HG02763 (cell line): ENCODE results near the gene STXBP6.
A peak's percentile ranks its signal among the peaks of the same experiment; 100 is the strongest.

Experiments
- ATAC-seq: cut with Tn5 transposase; IDR thresholded peaks from one replicate; pipeline ENCODE4 v1.9.1; 2021; ENCODE audit warnings: mild to moderate bottlenecking, moderate library complexity; ENCODE audit not compliant: unreplicated experiment

The STXBP6 gene

DNA sequence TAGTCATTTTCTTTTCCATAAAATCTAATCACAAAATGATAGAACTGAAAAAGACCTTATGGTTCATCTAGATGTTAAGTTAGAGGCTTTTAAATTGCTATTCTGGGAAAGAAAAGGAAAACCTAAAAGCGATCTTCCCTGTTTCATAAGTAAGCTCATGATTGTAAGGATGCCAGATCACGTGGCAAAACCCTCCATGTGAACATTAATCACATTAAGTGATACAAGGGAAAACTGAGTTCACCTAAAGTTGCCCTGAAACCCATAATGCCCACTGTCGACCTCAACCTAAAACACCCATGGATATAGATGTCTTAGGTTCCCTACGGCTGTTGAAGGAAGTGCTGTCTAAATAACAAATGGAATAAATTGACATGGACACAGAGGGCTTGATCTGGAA is 3.0 kb upstream of the STXBP6 start:
- ATAC-seq = no peak

DNA sequence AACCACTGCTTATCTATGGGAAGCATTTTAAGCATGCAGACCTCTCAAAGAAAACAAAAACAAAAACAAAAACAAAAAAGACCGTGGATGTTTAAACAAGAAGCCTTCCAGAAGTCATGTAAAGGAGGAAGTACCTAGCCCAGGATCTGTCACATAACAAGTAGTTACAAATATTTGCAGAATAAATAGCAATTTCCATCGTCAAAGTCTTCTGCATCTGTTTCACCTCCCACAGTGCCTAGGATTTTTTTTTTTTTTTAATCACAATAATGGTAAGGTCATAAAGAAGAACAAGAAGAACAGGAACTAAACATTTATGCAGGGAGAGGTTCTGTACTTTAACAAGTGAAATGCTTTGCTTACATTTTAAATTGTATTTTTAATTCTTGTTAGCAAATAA is 2.4 kb upstream of the STXBP6 start:
- ATAC-seq = no peak

GRCh38 chr14:25050269-25051150 is 563 bp upstream of the STXBP6 start:
- ATAC-seq = peak; percentile 9

DNA sequence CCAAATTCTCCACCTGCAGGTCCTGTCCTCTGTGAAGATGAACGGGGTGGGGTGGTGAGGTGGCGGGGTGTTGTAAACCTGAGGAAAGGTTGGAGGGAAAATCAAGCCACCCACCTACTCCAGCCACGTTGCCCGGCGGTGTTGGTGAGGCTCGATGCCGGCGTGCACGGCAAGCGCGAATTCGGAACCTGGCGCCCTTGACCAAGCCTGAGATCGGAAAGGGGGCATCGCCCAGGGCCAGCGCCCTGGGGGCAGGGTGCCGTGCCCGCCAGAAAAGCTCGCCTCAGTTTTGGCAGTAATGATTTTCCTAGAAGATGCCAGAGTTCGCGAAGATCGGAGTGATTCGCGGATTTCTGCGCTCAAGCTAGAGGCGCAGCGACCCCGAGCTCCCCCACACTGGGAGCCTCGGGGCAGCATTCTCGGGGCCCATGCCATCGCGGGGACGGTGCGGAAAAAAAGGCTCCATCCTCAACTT is 817 bp downstream of the STXBP6 start:
- ATAC-seq = no peak

DNA sequence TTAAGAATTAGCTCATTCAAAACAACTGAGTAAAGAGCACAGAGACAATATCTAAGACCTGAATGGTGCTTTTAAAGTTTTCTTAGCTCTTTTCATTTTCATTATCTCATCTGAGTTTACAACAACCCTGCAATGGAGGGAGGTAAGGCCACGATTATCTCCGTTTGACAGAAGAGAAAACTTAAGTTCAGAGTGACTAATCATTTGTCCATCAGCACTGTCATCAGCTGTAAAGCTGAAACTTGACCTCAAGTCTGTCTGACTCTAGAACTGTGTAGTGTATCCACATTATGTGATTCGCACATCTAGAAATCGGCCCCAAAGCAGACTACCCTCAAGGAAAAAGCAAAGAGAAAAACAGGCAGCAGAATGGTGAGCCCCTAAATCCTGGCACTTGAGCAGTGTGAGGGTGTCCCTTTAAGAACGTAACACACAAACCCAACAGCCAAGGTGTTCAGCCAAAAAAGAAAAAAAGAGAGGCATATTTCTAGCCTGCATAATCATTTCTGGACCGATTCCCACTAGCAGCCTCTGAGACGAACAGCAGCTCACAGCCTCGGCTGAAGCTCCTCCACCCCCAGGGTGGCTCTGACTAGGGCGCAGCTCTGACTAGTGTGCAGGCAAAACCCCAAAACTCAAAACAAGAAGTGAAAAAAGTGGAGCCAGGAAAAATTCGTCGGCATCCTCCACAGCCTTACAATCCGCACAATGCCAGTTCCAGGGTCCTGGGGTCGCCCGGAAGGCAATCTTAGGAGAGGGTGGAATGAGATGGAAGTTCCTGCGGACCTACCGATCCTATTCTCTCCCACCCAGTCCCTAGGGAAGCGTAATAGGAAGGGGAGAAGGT is 1.6 kb downstream of the STXBP6 start:
- ATAC-seq = no peak

DNA sequence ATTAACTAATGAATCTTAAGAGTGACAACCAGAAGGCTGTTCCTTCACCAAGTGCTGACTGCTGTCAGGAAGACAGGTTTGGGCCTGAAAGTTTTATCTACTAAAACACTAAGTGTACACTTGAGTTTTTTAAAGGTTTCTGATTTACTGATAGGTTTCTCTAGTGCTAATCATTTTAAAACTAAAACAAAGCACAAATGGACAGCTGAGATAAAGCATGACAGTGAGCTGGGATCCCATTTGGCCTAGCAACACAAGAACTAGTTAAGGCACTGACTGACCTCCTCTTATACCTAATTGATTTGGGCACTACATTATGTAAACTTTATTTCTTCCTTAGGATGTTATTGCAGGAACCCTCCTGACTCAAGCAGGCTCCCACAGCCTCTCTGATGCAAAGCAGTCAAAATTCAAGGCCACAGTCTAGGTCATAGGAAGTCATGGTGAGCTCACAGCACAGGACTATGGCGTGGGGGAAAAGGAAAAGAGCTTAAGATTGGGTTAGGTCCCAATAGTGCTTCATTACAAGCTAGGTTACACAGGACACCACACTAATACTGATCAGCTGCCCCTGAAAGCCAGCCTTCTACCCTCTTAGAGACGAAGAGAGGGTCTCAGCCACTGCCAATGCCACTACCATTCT is 3.5 kb downstream of the STXBP6 start:
- no peak for ATAC-seq

- ATAC-seq = no peak
These were observed 5.7 kb downstream of the STXBP6 start for GRCh38 chr14:25044106-25044698.

DNA sequence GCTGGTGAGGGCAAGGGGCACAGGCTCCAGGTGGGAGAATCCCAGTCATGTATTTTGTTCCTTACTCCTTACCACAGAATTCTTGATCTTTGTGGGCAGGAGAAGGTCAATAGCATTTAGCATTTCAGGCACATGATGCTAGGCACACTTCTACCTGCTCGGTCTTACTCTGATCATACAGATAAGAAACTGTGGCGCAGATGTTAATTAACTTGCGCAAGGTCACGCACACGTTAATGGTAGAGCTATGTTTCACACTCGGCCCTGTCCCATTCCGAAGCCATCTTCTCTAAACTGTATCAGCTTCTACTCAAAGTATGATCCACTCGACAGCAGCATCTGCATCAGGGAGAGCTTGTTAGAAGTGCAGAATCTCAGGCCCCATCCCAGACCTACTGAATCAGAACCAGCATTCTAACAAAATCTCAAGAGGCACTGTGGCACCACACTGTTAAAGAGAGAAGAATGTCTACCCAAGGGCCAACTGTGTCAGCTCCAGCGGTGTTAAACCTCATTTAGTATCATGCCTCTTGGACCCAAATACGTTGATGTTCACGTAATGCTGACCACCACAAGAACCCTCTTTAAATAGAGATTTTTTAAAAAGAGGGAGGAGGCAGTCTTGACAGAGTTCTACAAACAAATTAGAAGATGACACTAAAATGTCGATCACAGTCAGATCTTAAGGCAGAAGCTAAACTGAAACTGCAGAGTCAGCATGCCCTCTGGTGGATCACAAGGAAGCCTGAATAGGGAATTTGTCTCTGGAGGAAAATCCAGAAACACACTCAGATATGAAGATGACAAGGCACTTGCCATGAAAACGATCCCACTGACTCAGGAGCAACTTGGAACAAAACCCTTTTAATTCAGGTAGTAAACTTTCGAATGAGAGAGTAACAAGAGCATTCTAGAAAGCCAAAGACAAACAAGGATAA is 7.3 kb downstream of the STXBP6 start:
- ATAC-seq = no peak

DNA sequence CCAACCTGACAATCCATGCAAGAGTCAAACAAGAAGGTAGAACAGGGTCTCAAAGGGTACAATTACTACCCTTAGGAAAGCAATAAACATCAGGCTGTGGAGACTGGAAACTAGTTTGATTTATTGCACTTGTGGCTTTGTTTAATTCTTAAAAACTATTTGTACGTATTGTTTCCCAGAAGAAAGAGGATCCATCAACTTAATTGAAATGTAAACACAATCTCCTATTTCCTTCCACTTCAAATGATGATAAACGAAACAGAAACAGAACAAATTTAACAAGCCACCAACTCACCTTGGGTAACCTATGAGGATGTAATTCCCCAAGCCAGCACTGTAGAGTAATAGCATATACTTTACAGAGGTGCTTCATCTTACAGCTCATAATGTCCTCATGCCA is 8.0 kb downstream of the STXBP6 start:
- ATAC-seq = no peak

- ATAC-seq = no peak
These were observed 8.5 kb downstream of the STXBP6 start for GRCh38 chr14:25041484-25041883.

- no peak for ATAC-seq
These were observed 10.0 kb downstream of the STXBP6 start for GRCh38 chr14:25039933-25040332.

GRCh38 chr14:25038044-25038668 is 11.8 kb downstream of the STXBP6 start:
- no peak for ATAC-seq

GRCh38 chr14:25037032-25037431 is 12.9 kb downstream of the STXBP6 start:
- no peak for ATAC-seq

DNA sequence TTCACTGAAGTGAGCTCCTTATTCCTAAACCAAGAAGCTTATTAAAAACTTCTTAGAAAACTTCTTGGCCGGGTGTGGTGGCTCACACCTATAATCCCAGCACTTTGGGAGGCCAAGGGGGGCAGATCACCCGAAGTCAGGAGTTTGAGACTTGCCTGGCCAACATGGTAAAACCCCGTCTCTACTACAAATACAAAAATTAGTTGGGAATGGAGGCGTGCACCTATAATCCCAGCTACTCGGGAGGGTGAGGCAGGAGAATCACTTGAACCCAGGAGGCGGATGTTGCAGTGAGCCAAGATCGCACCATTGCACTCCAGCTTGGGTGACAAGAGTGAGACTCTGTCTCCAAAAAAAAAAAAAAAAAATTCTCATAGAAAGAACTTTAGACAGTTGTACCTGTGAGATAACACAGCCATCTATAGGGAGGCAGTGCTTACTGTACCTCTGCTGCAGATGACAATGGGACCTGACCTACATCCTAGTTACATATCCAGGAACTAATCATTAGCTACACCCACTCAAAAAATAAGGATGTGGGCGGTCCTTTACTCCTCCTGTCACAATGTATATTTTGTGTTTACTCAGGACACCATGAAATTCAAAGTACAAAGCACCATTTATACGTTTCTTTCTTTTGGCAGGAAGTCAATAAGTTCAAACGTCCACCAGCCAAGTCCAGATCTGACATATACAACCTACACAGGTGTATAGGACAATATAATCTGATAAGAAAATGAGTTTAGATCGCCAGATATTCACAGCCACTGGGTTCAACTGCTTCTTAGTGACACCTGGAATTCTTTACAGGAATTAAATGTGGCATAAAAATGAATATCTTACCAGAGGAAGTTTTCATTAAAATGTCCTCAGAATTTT is 14.9 kb downstream of the STXBP6 start:
- no peak for ATAC-seq

DNA sequence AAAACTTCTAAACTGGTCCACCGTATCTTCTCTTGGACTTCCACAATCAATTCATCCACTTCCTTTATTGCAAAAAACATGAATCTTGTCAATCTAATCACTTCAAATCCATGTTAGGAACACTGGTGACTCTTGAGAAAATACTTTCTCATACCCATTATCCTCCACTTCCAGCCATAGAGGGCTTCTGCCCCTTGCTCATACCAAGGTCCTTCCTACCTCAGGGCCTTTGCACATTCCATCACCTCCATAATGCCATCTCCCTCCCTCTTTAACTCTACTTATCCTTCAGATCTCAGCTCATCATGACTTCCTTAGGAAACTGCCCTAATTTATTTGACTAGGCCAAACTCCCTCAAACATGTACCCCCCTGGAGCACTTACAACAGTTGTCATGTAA is 16.6 kb downstream of the STXBP6 start:
- no peak for ATAC-seq

DNA sequence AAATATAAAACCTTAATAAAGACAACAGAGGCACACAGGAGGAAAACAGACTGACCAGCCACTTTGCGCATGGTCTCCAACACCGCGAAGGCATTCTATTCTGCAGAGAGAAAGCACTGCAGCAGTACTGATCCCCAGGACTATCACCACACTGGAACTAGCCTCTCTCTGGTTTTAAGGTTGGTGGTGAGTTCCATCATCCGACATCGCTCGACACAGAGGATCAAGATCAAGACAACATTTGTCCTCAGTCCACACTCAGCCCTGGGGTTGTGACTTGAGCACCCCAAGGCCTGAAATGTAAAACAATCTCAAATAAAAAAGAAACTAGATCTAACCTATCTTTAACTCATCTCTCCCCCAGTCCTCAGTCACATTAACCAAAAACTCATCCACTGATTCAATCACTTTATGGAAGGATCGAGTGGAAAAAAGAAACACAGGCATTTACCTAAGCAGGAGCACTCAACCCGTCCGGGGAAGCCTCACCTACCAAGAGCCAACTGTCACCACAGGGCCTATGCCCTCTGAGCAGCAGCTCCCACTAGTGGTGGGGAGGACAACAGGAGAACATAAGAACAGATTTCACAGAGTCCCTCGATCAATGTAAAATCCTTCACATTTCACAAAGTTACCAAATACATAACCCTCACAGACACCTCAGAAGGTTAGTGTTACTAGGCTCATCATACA is 17.7 kb downstream of the STXBP6 start:
- no peak for ATAC-seq

- ATAC-seq = no peak
These were observed 23.3 kb downstream of the STXBP6 start for GRCh38 chr14:25026476-25027137.
